Sigmoid colon (tissue), 7 donors: ENCODE data around the gene COL5A1. TPM values are rescaled to one million over a fixed set of nuclear protein-coding genes. Genes with fewer than 3 reads are reported as not detected.

Experiments used
- DNase-seq: peaks from one replicate; pipeline ENCODE4 v3.0.0-alpha.2; 2019
- H3K27ac ChIP-seq, 4 donors: fragments of 200-600 bp; sonication (generic); one replicate each; pipeline ENCODE4 v1.5.1; 2016 to 2019; ENCODE audit warnings: mild to moderate bottlenecking in 1 of 4
- H3K27me3 ChIP-seq, 3 donors: fragments of 200-600 bp; sonication (generic); one replicate each; pipeline ENCODE4 v1.5.1; 2019; ENCODE audit warnings: mild to moderate bottlenecking in 1 of 3
- H3K36me3 ChIP-seq, 4 donors: fragments of 200-600 bp; sonication (generic); one replicate each; pipeline ENCODE4 v1.5.1; 2016 to 2019
- H3K4me1 ChIP-seq, 4 donors: fragments of 200-600 bp; sonication (generic); one replicate each; pipeline ENCODE4 v1.5.1; 2017 to 2019
- H3K4me3 ChIP-seq, 4 donors: fragments of 200-600 bp; sonication (generic); one replicate each; pipeline ENCODE4 v1.5.1; 2017 to 2019; ENCODE audit warnings: mild to moderate bottlenecking in 2 of 4, moderate library complexity in 1 of 4
- H3K9me3 ChIP-seq, 4 donors: fragments of 200-600 bp in 3 of 4; sonication (generic) in 3 of 4; one replicate each; pipeline versions ENCODE4 v1.5.1 to v1.6.1; 2013 to 2019
- EP300 ChIP-seq, 4 donors: sonication (generic); formaldehyde crosslinking; IDR thresholded peaks; one replicate each; pipeline ENCODE4 v1.6.1; 2017; ENCODE audit warnings: antibody characterized with exemption in 4 of 4
- POLR2A ChIP-seq, 2 donors: fragments of 450-650 bp; IDR thresholded peaks; one replicate each; pipeline ENCODE4 v1.6.1; 2016; ENCODE audit warnings: antibody characterized with exemption in 2 of 2, mild to moderate bottlenecking in 2 of 2, moderate library complexity in 2 of 2
- POLR2AphosphoS5 ChIP-seq, 4 donors: sonication (generic); formaldehyde crosslinking; IDR thresholded peaks; one replicate each; pipeline ENCODE4 v1.6.1; 2017; ENCODE audit warnings: antibody characterized with exemption in 4 of 4
- WGBS, 2 donors: extraction: QIAGEN DNeasy Blood & Tissue Kit; methylation state at CpG; one replicate each; pipeline ENCODE4 v1.1.7; 2013; 5-methylcytosine and 5-hydroxymethylcytosine counted together
- intact Hi-C: fragments of 100-400 bp; cut with DNase I; formaldehyde crosslinking; loops from one replicate; pipeline ENCODE4 v1.15.1; 2023
- polyA plus RNA-seq, 3 donors: library from polyadenylated mRNA; stranded (reverse); fragments of 200-250 nt; gene quantifications; one replicate each; pipeline ENCODE4 v1.2.3, GENCODE V29; 2013
- total RNA-seq, 4 donors: library from RNA; depleted of rRNA; stranded (reverse); fragments of >200 nt; gene quantifications; one replicate each; pipeline ENCODE4 v1.1.0, GENCODE V29; 2016
- TF ChIP-seq, protein P1 (sequence below), 4 experiments: fragments of 450-650 bp in 3 of 4; fragments of 200-600 bp in 1 of 4; IDR thresholded peaks; one replicate each; pipeline ENCODE4 v1.5.1; 2016 to 2019; ENCODE audit warnings: antibody characterized with exemption in 4 of 4, mild to moderate bottlenecking in 3 of 4, moderate library complexity in 2 of 4
- donor health status: healthy with polysubstance abuse.
- donor health status: Bipolar disorder and iron deficiency.
- donor health status: healthy.

The COL5A1 gene
- total and polyA plus RNA-seq, 7 donors: 4.2 to 168 (median 24.2) TPM

- peak; percentile 58 for DNase-seq
- no peak overlapping the region for H3K27ac ChIP-seq
- WGBS, 2 donors: 74 to 86% methylated on average over 9 of the region's 9 CpGs
Measured at GRCh38 chr9:134721344-134721743, 79.7 kb downstream of the COL5A1 start.

GRCh38 chr9:134722120-134722701, 80.6 kb downstream of the COL5A1 start:
- H3K36me3 ChIP-seq: peaks cover 0 to 14% (median 0%) of the 10 kb centered on the region in 4 donors
- peak; percentile 60 for DNase-seq
- H3K27me3 ChIP-seq: no peaks in the 10 kb centered on the region
- TF ChIP-seq EP300 (IDR thresholded peaks at IDR 0.05) (no peak), POLR2AphosphoS5 (IDR thresholded peaks at IDR 0.05) (peak in 1 of 4 donors; percentile 15)
- TF ChIP-seq, protein P1, sequence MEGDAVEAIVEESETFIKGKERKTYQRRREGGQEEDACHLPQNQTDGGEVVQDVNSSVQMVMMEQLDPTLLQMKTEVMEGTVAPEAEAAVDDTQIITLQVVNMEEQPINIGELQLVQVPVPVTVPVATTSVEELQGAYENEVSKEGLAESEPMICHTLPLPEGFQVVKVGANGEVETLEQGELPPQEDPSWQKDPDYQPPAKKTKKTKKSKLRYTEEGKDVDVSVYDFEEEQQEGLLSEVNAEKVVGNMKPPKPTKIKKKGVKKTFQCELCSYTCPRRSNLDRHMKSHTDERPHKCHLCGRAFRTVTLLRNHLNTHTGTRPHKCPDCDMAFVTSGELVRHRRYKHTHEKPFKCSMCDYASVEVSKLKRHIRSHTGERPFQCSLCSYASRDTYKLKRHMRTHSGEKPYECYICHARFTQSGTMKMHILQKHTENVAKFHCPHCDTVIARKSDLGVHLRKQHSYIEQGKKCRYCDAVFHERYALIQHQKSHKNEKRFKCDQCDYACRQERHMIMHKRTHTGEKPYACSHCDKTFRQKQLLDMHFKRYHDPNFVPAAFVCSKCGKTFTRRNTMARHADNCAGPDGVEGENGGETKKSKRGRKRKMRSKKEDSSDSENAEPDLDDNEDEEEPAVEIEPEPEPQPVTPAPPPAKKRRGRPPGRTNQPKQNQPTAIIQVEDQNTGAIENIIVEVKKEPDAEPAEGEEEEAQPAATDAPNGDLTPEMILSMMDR (IDR thresholded peaks at IDR 0.05): no peak
- intact Hi-C loops: no loop called here
- 75 to 91% methylated on average over 15 of the region's 15 CpGs for WGBS, 2 donors
- H3K4me3 ChIP-seq: no peak overlapping the region
- no peaks in the 10 kb centered on the region for H3K9me3 ChIP-seq
- H3K27ac ChIP-seq: peak overlapping the region in 1 of 4 donors; percentile 4
- peaks cover 0 to 57% (median 25%) of the 10 kb centered on the region in 4 donors for H3K4me1 ChIP-seq

More at GRCh38 chr9:134721344-134721743, 79.7 kb downstream of the COL5A1 start:
- TF ChIP-seq POLR2AphosphoS5 (IDR thresholded peaks at IDR 0.05) (no peak), POLR2A (IDR thresholded peaks at IDR 0.05) (no peak), EP300 (IDR thresholded peaks at IDR 0.05) (no peak)
- TF ChIP-seq, protein P1 (IDR thresholded peaks at IDR 0.05): no peak
- peaks cover 0 to 21% (median 2%) of the 10 kb centered on the region in 4 donors for H3K36me3 ChIP-seq
- H3K9me3 ChIP-seq: no peaks in the 10 kb centered on the region
- H3K4me3 ChIP-seq: no peak overlapping the region
- no peaks in the 10 kb centered on the region for H3K27me3 ChIP-seq
- H3K4me1 ChIP-seq: peaks cover 0 to 63% (median 25%) of the 10 kb centered on the region in 4 donors
- intact Hi-C loops: no loop called here

GRCh38 chr9:134723037-134723436, 81.4 kb downstream of the COL5A1 start:
- DNase-seq: peak; percentile 66
- Histone ChIP-seq H3K4me3 (no peak overlapping the region), H3K27me3 (no peaks in the 10 kb centered on the region), H3K4me1 (peaks cover 0 to 51% (median 25%) of the 10 kb centered on the region in 4 donors), H3K36me3 (peaks cover 0 to 20% (median under 1%) of the 10 kb centered on the region in 4 donors), H3K9me3 (no peaks in the 10 kb centered on the region), H3K27ac (peak overlapping the region in 2 of 4 donors; percentile 58 to 64)
- intact Hi-C loops: no loop called here
- no peak for TF ChIP-seq POLR2AphosphoS5 (IDR thresholded peaks at IDR 0.05)
- no peak for TF ChIP-seq EP300 (IDR thresholded peaks at IDR 0.05)
- no peak for TF ChIP-seq POLR2A (IDR thresholded peaks at IDR 0.05)
- TF ChIP-seq, protein P1 (IDR thresholded peaks at IDR 0.05): no peak
- WGBS, 2 donors: 52 to 68% methylated on average over 17 of the region's 17 CpGs

- Histone ChIP-seq H3K27me3 (no peaks in the 10 kb centered on the region), H3K9me3 (no peaks in the 10 kb centered on the region), H3K27ac (peak overlapping the region; percentile 30 to 64 (median 45)), H3K4me1 (peaks cover 0 to 45% (median 25%) of the 10 kb centered on the region in 4 donors), H3K36me3 (peaks cover 0 to 26% (median 2%) of the 10 kb centered on the region in 4 donors), H3K4me3 (no peak overlapping the region)
- 61 to 62% methylated on average over 13 of the region's 13 CpGs for WGBS, 2 donors
- TF ChIP-seq EP300 (IDR thresholded peaks at IDR 0.05): no peak
- TF ChIP-seq, protein P1 (IDR thresholded peaks at IDR 0.05): no peak
- no peak for TF ChIP-seq POLR2A (IDR thresholded peaks at IDR 0.05)
- no peak for TF ChIP-seq POLR2AphosphoS5 (IDR thresholded peaks at IDR 0.05)
- intact Hi-C loops: no loop called here
- no peak for DNase-seq
Measured at GRCh38 chr9:134723491-134724190, 82.0 kb downstream of the COL5A1 start.
